GM12872 (cell line): ENCODE data around the gene OSBPL5.

ENCODE experiments used
- CTCF ChIP-seq: IDR thresholded peaks from 3 replicates; pipeline ENCODE4 v1.5.1; 2011; ENCODE audit warnings: low read depth, mild to moderate bottlenecking, low read length, moderate library complexity; ENCODE audit not compliant: insufficient read depth

The OSBPL5 gene

GRCh38 chr11:3206156-3206921 is 41.2 kb upstream of the OSBPL5 start:
- no peak for TF ChIP-seq CTCF

DNA sequence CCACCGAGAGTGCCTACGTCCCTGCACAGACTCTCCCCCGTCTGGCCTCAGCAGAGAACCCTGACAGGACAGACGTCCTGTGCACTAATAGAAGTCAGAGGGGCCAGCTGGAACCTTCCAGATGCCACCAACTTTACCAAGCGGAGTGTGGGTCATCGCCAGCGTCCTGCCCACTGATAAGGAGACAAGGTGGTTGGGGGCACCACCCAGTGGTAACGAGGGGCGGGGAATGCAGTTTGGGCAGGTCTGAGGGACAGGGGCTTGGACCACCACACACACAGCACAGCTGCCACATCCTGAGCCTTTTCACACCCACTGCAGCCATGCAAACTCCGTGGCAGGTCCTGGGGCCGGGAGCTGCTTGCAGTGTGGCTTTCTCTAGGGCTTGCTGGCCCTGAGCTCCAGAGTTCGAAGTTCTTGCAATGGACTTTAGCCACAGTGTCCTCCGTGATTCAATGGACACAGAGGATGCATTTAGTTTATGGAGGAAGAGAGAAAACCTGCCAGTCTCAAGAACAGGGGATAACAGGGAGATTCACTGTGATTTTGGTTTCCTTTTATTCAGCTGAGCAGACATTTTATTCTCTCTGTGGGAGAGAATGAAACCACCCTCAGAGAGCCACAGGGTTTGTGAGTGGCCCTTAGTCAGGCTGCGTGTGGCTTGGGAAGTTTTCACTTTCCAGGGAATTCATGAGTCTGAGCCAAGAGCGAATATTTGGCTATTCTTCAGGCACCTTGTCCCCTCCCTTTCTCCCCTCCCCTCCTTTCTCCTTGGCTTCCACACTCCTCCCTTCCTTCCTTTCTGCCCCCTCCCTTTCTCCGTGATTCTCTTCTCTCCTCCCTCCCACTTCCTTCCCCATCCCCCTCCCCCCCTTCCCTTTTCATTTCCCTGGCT is 40.4 kb upstream of the OSBPL5 start:
- no peak for TF ChIP-seq CTCF

DNA sequence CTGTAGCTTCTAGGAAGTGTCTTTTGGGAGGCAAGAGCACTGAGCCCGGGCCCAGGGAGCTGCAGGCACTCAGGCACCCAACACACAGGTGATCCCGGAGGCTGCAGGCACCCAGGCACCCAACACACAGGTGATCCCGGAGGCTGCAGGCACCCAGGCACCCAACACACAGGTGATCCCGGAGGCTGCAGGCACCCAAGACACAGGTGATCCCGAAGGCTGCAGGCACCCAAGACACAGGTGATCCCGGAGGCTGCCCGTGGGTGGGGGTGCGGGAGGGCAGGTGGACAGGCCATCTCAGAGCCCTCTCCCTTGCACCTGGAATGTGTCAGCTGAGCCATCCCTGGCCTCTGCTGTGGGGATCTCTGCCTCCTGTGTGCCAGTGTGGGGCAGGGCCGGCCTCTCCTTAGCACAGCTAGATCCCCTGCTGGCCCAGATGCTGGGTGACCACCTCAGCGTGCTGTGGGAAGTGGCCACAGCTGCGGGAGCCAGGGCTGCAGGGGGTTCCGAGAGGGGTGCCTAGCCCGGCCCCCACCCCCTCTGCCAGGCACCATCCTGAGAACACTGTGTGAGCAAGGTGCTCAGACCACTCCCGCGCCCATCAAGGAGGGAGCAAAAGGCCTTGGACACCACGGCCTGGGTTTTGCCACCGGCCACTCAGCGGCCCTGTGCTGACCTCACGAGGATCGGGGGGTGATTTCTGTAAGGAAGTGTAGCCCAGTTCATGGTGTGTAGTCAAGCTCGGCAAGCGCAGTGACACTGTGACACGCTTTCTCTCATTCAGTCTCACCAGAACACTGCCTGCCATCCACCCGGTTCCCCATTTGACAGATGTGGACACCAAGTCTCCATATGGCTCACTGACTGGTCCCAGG is 39.3 kb upstream of the OSBPL5 start:
- TF ChIP-seq CTCF: no peak

DNA sequence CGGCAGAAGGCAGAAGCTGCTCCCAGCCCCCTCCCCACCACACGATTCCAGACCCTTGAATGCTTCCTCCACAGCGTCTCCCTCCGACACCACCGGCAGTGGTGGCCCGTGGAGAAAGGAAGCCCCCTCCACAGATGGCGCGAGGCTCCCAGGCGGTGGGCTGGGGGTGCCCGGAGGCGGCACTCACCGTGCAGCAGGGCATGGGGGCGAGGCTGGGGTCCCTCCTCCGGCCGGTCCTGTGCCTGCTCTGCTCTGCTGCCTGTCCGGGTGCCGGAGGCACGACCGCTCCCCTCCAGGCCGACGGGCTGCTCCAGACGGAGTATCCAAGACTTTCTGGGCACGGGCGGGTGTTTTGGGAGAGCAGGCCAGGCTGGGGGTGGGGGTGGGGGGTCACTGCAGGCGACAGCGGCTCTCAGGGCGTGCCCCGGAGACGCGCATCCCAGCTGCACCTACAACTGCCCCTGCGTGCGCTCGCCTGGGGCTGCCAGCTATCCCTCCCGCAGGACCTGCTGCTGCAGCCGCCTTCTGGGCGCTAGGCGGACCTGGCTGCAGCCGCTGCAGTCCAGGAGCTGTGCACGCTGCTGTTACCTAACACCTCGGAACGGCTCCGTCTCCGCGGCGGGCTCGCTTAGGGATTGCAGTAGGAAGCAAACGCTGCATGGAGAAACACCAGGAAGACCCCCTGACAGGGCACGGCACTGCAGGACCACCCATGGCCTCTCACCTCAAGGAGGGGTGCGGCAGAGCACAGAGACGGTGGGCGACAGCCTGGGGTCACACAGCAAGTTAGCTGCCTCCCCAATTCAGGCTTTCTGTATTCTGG is 38.3 kb upstream of the OSBPL5 start:
- no peak for TF ChIP-seq CTCF

GRCh38 chr11:3202759-3203158 is 37.6 kb upstream of the OSBPL5 start:
- no peak for TF ChIP-seq CTCF

DNA sequence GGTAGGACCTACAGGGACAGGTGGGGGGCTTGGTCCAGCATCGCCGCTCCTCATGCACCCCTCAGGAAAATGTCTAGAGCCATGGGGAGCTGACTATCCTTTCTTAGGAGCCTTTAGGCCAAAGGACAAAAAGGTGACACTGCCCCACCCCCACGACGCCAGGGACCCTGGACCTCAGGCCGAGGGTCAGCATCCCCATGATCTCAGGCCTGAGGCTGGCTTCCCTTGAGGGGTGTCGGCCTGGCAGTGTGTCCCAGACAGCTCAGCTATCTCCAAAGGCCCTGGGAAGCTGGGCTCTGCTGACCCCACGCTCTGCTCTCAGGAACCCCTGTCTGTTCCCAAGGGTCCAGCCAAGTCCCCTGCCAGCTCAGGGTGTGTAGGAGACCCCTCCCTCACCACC is 37.2 kb upstream of the OSBPL5 start:
- no peak for TF ChIP-seq CTCF
